ENCODE data around the gene EFCAB11.

EFCAB11 gene

GRCh38 chr14:89753828-89754412, 200.6 kb downstream of the EFCAB11 start:
- no peak for DNase-seq

- DNase-seq: no peak
These were observed 203.6 kb downstream of the EFCAB11 start for GRCh38 chr14:89750908-89751392.

- no peak for DNase-seq
These were observed 204.2 kb downstream of the EFCAB11 start for GRCh38 chr14:89750281-89750755.

- no peak for DNase-seq
These were observed 206.5 kb downstream of the EFCAB11 start for GRCh38 chr14:89748004-89748403.

GRCh38 chr14:89747126-89747525, 207.4 kb downstream of the EFCAB11 start:
- no peak for DNase-seq

GRCh38 chr14:89746654-89747053, 207.9 kb downstream of the EFCAB11 start:
- no peak for DNase-seq

GRCh38 chr14:89746135-89746534, 208.4 kb downstream of the EFCAB11 start:
- no peak for DNase-seq

Measured in NCI-H187 treated with DMSO at 0.1 percent for 48 hours (cell line).